Spleen (tissue), 11 donors: Measurements from ENCODE around the gene YIPF3. TPM values are rescaled to one million over a fixed set of nuclear protein-coding genes. Genes with fewer than 3 reads are reported as not detected.
A peak's percentile ranks its signal among the peaks of the same experiment; 100 is the strongest.

Experiments used
- DNase-seq: peaks from one replicate; pipeline ENCODE4 v3.0.0-alpha.2; 2020
- H3K27ac ChIP-seq, 8 donors: fragments of 200-600 bp; sonication (generic) in 7 of 8; 1 replicate in 4 of 8; 2 replicates in 4 of 8; pipeline versions ENCODE4 v1.5.0 to v1.8.0; 2016 to 2021; ENCODE audit warnings: inconsistent platforms in 4 of 8, mild to moderate bottlenecking in 4 of 8, moderate library complexity in 1 of 8
- H3K27me3 ChIP-seq, 7 donors: fragments of 200-600 bp; sonication (generic) in 6 of 7; replicated peaks in 1 of 7; 1 replicate in 4 of 7; 2 replicates in 3 of 7; pipeline versions ENCODE4 v1.5.0 to v1.8.0; 2016 to 2021; ENCODE audit warnings: inconsistent platforms in 3 of 7, mild to moderate bottlenecking in 1 of 7
- H3K36me3 ChIP-seq, 6 donors: fragments of 200-600 bp; sonication (generic) in 5 of 6; 1 replicate in 4 of 6; 2 replicates in 2 of 6; pipeline versions ENCODE4 v1.5.0 to v1.8.0; 2016 to 2021; ENCODE audit warnings: inconsistent platforms in 2 of 6
- H3K4me1 ChIP-seq, 6 donors: fragments of 200-600 bp; sonication (generic) in 5 of 6; 1 replicate in 3 of 6; 2 replicates in 3 of 6; pipeline versions ENCODE4 v1.5.0 to v1.8.0; 2016 to 2021; ENCODE audit warnings: inconsistent platforms in 3 of 6
- H3K4me3 ChIP-seq, 8 donors: fragments of 200-600 bp; sonication (generic) in 7 of 8; 1 replicate in 4 of 8; 2 replicates in 4 of 8; pipeline versions ENCODE4 v1.5.0 to v1.8.0; 2016 to 2021; ENCODE audit warnings: inconsistent platforms in 4 of 8, mild to moderate bottlenecking in 4 of 8, moderate library complexity in 2 of 8
- H3K9me3 ChIP-seq, 8 donors: fragments of 200-600 bp; sonication (generic) in 7 of 8; 1 replicate in 4 of 8; 2 replicates in 4 of 8; pipeline versions ENCODE4 v1.5.0 to v1.8.0; 2016 to 2021; ENCODE audit warnings: inconsistent platforms in 4 of 8
- CTCF ChIP-seq, 11 experiments: fragments of 200-600 bp in 7 of 11; fragments of 450-650 bp in 4 of 11; sonication (generic) in 4 of 11; IDR thresholded peaks in 8 of 11; conservative IDR thresholded peaks in 3 of 11; 1 replicate in 7 of 11; 2 replicates in 4 of 11; pipeline versions ENCODE4 v1.4.0 to v1.8.0; 2016 to 2021; ENCODE audit warnings: antibody characterized with exemption in 11 of 11, inconsistent platforms in 4 of 11, mild to moderate bottlenecking in 1 of 11
- POLR2A ChIP-seq, 3 donors: fragments of 450-650 bp; IDR thresholded peaks; one replicate each; pipeline ENCODE4 v1.5.1; 2017; ENCODE audit warnings: antibody characterized with exemption in 3 of 3, mild to moderate bottlenecking in 1 of 3
- POLR2AphosphoS5 ChIP-seq, 3 donors: sonication (generic); formaldehyde crosslinking; IDR thresholded peaks; one replicate each; pipeline ENCODE4 v1.5.1; 2017; ENCODE audit warnings: antibody characterized with exemption in 3 of 3
- WGBS, 5 donors: extraction: QIAGEN DNeasy Blood & Tissue Kit in 3 of 5; methylation state at CpG; one replicate each; pipeline versions ENCODE4 v1.1.5 to v1.1.7; 2013 to 2018; 5-methylcytosine and 5-hydroxymethylcytosine counted together
- intact Hi-C: fragments of 100-400 bp; cut with DNase I; formaldehyde crosslinking; loops from one replicate; pipeline ENCODE4 v1.15.0; 2023; ENCODE audit warnings: low total_unique reads
- polyA plus RNA-seq, 3 donors: library from polyadenylated mRNA; stranded (reverse); fragments of 200-250 nt; gene quantifications; one replicate each; pipeline ENCODE4 v1.2.1, GENCODE V29; 2013
- total RNA-seq, 7 donors: library from RNA; depleted of rRNA in 3 of 7; stranded (reverse); fragments of >200 nt in 3 of 7; fragmentation: NEBNext Ultra II Directional in 4 of 7; extraction: Animal tissue kit (Norgen Biotek cat#: 25700) in 4 of 7; gene quantifications; one replicate each; pipeline versions ENCODE4 v1.1.0 to v1.2.1, GENCODE V29; 2016 to 2021
- donor health status: healthy with polysubstance abuse.
- donor health status: DM: no; HTN: no; CAD: no; lungs with moderate emphysema.
- donor health status: DM: no; HTN: no; CAD: no.
- donor health status: Bipolar disorder and iron deficiency.
- donor health status: healthy.
- donor health status: DM: no; HTN: no; CAD: no.
- donor health status: DM: yes; HTN: yes; CAD: no.

Gene YIPF3
- total and polyA plus RNA-seq, 10 donors: 38.0 to 80.1 (median 63.8) TPM

GRCh38 chr6:43493230-43493629 is 23.5 kb downstream of the YIPF3 start:
- TF ChIP-seq POLR2A (IDR thresholded peaks at IDR 0.05): no peak
- TF ChIP-seq POLR2AphosphoS5 (IDR thresholded peaks at IDR 0.05): no peak
- no peak for TF ChIP-seq CTCF (IDR thresholded peaks at IDR 0.05 in 8 of 11, conservative IDR thresholded peaks at IDR 0.05 in 3 of 11)
- no peaks in the 10 kb centered on the region for H3K27me3 ChIP-seq
- peaks cover 0 to 20% (median 14%) of the 10 kb centered on the region in 6 donors for H3K4me1 ChIP-seq
- no peak overlapping the region for H3K4me3 ChIP-seq
- no peak for DNase-seq
- peaks cover 0 to 39% (median 6%) of the 10 kb centered on the region in 6 donors for H3K36me3 ChIP-seq
- 83 to 94% (median 84%) methylated on average over 2 of the region's 2 CpGs for whole genome bisulfite sequencing, 5 donors
- intact Hi-C loops: no loop called here
- no peak overlapping the region for H3K27ac ChIP-seq
- no peaks in the 10 kb centered on the region for H3K9me3 ChIP-seq

- 80 to 89% (median 83%) methylated on average over 2 to 3 of the region's 3 CpGs for WGBS, 5 donors
- intact Hi-C loops: no loop called here
- H3K4me3 ChIP-seq: no peak overlapping the region
- H3K27me3 ChIP-seq: no peaks in the 10 kb centered on the region
- DNase-seq: no peak
- TF ChIP-seq CTCF (IDR thresholded peaks at IDR 0.05 in 8 of 11, conservative IDR thresholded peaks at IDR 0.05 in 3 of 11): no peak
- no peak for TF ChIP-seq POLR2A (IDR thresholded peaks at IDR 0.05)
- TF ChIP-seq POLR2AphosphoS5 (IDR thresholded peaks at IDR 0.05): no peak
- no peaks in the 10 kb centered on the region for H3K9me3 ChIP-seq
- H3K36me3 ChIP-seq: peaks cover 0 to 36% (median 1%) of the 10 kb centered on the region in 6 donors
- H3K27ac ChIP-seq: peak overlapping the region in 1 of 8 donors; percentile 9
- H3K4me1 ChIP-seq: peaks cover 0 to 20% (median 14%) of the 10 kb centered on the region in 6 donors
Measured at GRCh38 chr6:43492673-43493072, 24.1 kb downstream of the YIPF3 start.

GRCh38 chr6:43491750-43492661 is 24.7 kb downstream of the YIPF3 start:
- no peaks in the 10 kb centered on the region for H3K9me3 ChIP-seq
- H3K4me3 ChIP-seq: no peak overlapping the region
- TF ChIP-seq CTCF (IDR thresholded peaks at IDR 0.05 in 8 of 11, conservative IDR thresholded peaks at IDR 0.05 in 3 of 11): no peak
- TF ChIP-seq POLR2AphosphoS5 (IDR thresholded peaks at IDR 0.05): peak in 1 of 3 donors; percentile 31
- H3K27me3 ChIP-seq: no peaks in the 10 kb centered on the region
- H3K27ac ChIP-seq: peak overlapping the region in 1 of 8 donors; percentile 9
- H3K4me1 ChIP-seq: peaks cover 0 to 20% (median 14%) of the 10 kb centered on the region in 6 donors
- intact Hi-C loops: no loop called here
- H3K36me3 ChIP-seq: peaks cover 0 to 33% (median 0%) of the 10 kb centered on the region in 6 donors
- 74 to 96% (median 78%) methylated on average over 2 to 10 of the region's 10 CpGs for whole genome bisulfite sequencing, 5 donors
- DNase-seq: no peak

- intact Hi-C loops: no loop called here
- no peak for DNase-seq
Measured at GRCh38 chr6:43490523-43490939, 26.2 kb downstream of the YIPF3 start.

More at GRCh38 chr6:43490523-43490939, 26.2 kb downstream of the YIPF3 start:
- WGBS, 5 donors: 74 to 89% (median 84%) methylated on average over 4 to 6 of the region's 6 CpGs
- Histone ChIP-seq H3K27ac (no peak overlapping the region), H3K4me3 (no peak overlapping the region), H3K9me3 (no peaks in the 10 kb centered on the region), H3K4me1 (peaks cover 0 to 20% (median 9%) of the 10 kb centered on the region in 6 donors), H3K36me3 (peaks cover 0 to 47% (median 0%) of the 10 kb centered on the region in 6 donors), H3K27me3 (no peaks in the 10 kb centered on the region)
- no peak for TF ChIP-seq POLR2A (IDR thresholded peaks at IDR 0.05)
- TF ChIP-seq POLR2AphosphoS5 (IDR thresholded peaks at IDR 0.05): no peak
- TF ChIP-seq CTCF (IDR thresholded peaks at IDR 0.05 in 8 of 11, conservative IDR thresholded peaks at IDR 0.05 in 3 of 11): no peak
